A549 (cell line): ENCODE measurements around the gene GALNT16. TPM values are rescaled to one million over a fixed set of nuclear protein-coding genes. Genes with fewer than 3 reads are reported as not detected.
A peak's percentile ranks its signal among the peaks of the same experiment; 100 is the strongest.

ENCODE experiments used
- ATAC-seq, 2 experiments: fragments of 200-7000 bp in 1 of 2; fragments of >200 bp in 1 of 2; cut with Nextera tagmentation in 1 of 2; cut with Tn5 transposase in 1 of 2; 3 replicates each; pipeline versions ENCODE4 v1.8.0 to v1.9.1; 2018 to 2020; ENCODE audit warnings: mild to moderate bottlenecking in 1 of 2, moderate library complexity in 1 of 2
- CTCF ChIA-PET: fragments of 300-600 bp; sonication (Branson Sonifier 250); formaldehyde crosslinking; extraction: SDS; loops from one replicate; lab custom pipeline; 2021; ENCODE audit warnings: antibody characterized with exemption, inconsistent platforms; lab: Yijun Ruan, JAX
- POLR2A ChIA-PET: fragments of 350-600 bp; formaldehyde crosslinking; extraction: SDS; loops from one replicate; lab custom pipeline; 2021; ENCODE audit warnings: antibody characterized with exemption, inconsistent platforms; lab: Yijun Ruan, JAX
- DNase-seq, 2 experiments: peaks; one replicate each; pipeline versions ENCODE4 v3.0.0 to v3.0.0-alpha.2; 2011 to 2016; ENCODE audit warnings: low read depth in 1 of 2, low spot score in 1 of 2
- FAIRE-seq: peaks from 2 replicates; lab custom pipeline; 2011; peaks lifted over from hg19 to GRCh38; lab: Jason Lieb, UNC
- H3K27ac ChIP-seq, 2 experiments: fragments of >200 bp; sonication (Bioruptor Twin); formaldehyde crosslinking; 3 replicates each; pipeline ENCODE4 v1.5.1; 2016 to 2017
- H3K4me1 ChIP-seq: fragments of >200 bp; sonication (Bioruptor Twin); formaldehyde crosslinking; 3 replicates; pipeline ENCODE4 v1.6.1; 2016
- H3K4me2 ChIP-seq: fragments of >200 bp; sonication (Bioruptor Twin); formaldehyde crosslinking; 3 replicates; pipeline ENCODE4 v1.6.1; 2016
- H3K4me3 ChIP-seq: fragments of >200 bp; sonication (Bioruptor Twin); formaldehyde crosslinking; 3 replicates; pipeline ENCODE4 v1.5.1; 2016
- H3K9me3 ChIP-seq: fragments of >200 bp; sonication (Bioruptor Twin); formaldehyde crosslinking; 3 replicates; pipeline ENCODE4 v1.6.1; 2016
- ATOH8 ChIP-seq: fragments of 250-450 bp; sonication (Bioruptor Pico); IDR thresholded peaks from 2 replicates; pipeline ENCODE4 v1.5.0; 2020; ENCODE audit warnings: low read depth, mild to moderate bottlenecking, moderate library complexity
- CHD2 ChIP-seq: fragments of 150-350 bp; IDR thresholded peaks from 2 replicates; pipeline ENCODE4 v1.6.1; 2014; ENCODE audit warnings: low read length; ENCODE audit not compliant: partially characterized antibody
- CHD4 ChIP-seq: fragments of 200-600 bp; sonication (generic); IDR thresholded peaks from 2 replicates; pipeline ENCODE4 v1.6.1; 2016; ENCODE audit warnings: antibody characterized with exemption, mild to moderate bottlenecking, borderline replicate concordance
- E2F6 ChIP-seq: IDR thresholded peaks from 2 replicates; pipeline ENCODE4 v1.6.1; 2012; ENCODE audit warnings: low read depth, borderline replicate concordance
- EHMT2 ChIP-seq: fragments of 200-600 bp; sonication (generic); IDR thresholded peaks from 2 replicates; pipeline ENCODE4 v1.6.1; 2016; ENCODE audit warnings: antibody characterized with exemption, low read depth, mild to moderate bottlenecking, moderate library complexity
- ELK1 ChIP-seq: fragments of 150-350 bp; IDR thresholded peaks from 2 replicates; pipeline ENCODE4 v1.6.1; 2014; ENCODE audit warnings: low read depth, mild to moderate bottlenecking, low read length
- FOSL2 ChIP-seq, 2 experiments: fragments of 450-650 bp in 1 of 2; fragments of >200 bp in 1 of 2; sonication (Bioruptor Twin) in 1 of 2; formaldehyde crosslinking; IDR thresholded peaks; 2 replicates each; pipeline versions ENCODE4 v1.5.0 to v1.6.1; 2016 to 2020; ENCODE audit warnings: mild to moderate bottlenecking in 1 of 2, moderate library complexity in 1 of 2
- HMGXB4 ChIP-seq: fragments of 250-450 bp; sonication (Bioruptor Pico); IDR thresholded peaks from 2 replicates; pipeline ENCODE4 v1.5.0; 2021; ENCODE audit warnings: mild to moderate bottlenecking, moderate library complexity, borderline replicate concordance
- JUNB ChIP-seq: fragments of >200 bp; sonication (Bioruptor Twin); formaldehyde crosslinking; IDR thresholded peaks from 2 replicates; pipeline ENCODE4 v1.6.1; 2016
- KDM1A ChIP-seq: fragments of 200-600 bp; sonication (generic); IDR thresholded peaks from 2 replicates; pipeline ENCODE4 v1.6.1; 2016; ENCODE audit warnings: low read depth, mild to moderate bottlenecking
- KDM5A ChIP-seq: fragments of 200-600 bp; sonication (generic); IDR thresholded peaks from 2 replicates; pipeline ENCODE4 v1.6.1; 2016; ENCODE audit warnings: antibody characterized with exemption, mild to moderate bottlenecking
- MYC ChIP-seq: IDR thresholded peaks from 2 replicates; pipeline ENCODE4 v1.6.1; 2012; ENCODE audit warnings: mild to moderate bottlenecking, inconsistent platforms, low read length, improper control_type of control experiment, borderline replicate concordance
- NFE2L2 ChIP-seq: fragments of 150-350 bp; conservative IDR thresholded peaks from 2 replicates; pipeline ENCODE4 v1.6.1; 2014; ENCODE audit warnings: low read length
- PHF8 ChIP-seq: fragments of 200-600 bp; sonication (generic); IDR thresholded peaks from 2 replicates; pipeline ENCODE4 v1.6.1; 2016; ENCODE audit warnings: low read depth, mild to moderate bottlenecking, antibody characterized with exemption, moderate library complexity, borderline replicate concordance
- POLR2A ChIP-seq: IDR thresholded peaks from 2 replicates; pipeline ENCODE4 v1.6.1; 2012; ENCODE audit warnings: mild to moderate bottlenecking, low read length
- RARB ChIP-seq: fragments of 250-450 bp; sonication (Bioruptor Pico); IDR thresholded peaks from 2 replicates; pipeline ENCODE4 v1.8.0; 2021; ENCODE audit warnings: mild to moderate bottlenecking, moderate library complexity
- RCOR1 ChIP-seq: fragments of 150-350 bp; IDR thresholded peaks from 2 replicates; pipeline ENCODE4 v1.6.1; 2014; ENCODE audit warnings: antibody characterized with exemption, low read length, low read depth
- RNF2 ChIP-seq: fragments of 200-600 bp; sonication (generic); IDR thresholded peaks from 2 replicates; pipeline ENCODE4 v1.6.1; 2016; ENCODE audit warnings: low read depth, mild to moderate bottlenecking, antibody characterized with exemption, moderate library complexity, borderline replicate concordance
- TFCP2L1 ChIP-seq: fragments of 250-450 bp; sonication (Bioruptor Pico); IDR thresholded peaks from 2 replicates; pipeline ENCODE4 v1.5.0; 2021; ENCODE audit warnings: mild to moderate bottlenecking
- TP53 ChIP-seq: fragments of 250-450 bp; sonication (Bioruptor Pico); IDR thresholded peaks from 2 replicates; pipeline ENCODE4 v1.5.0; 2021; ENCODE audit warnings: mild to moderate bottlenecking, moderate library complexity
- USF2 ChIP-seq: fragments of 450-650 bp; IDR thresholded peaks from 2 replicates; pipeline ENCODE4 v1.6.1; 2014; ENCODE audit warnings: antibody characterized with exemption
- ZSCAN20 ChIP-seq: fragments of 250-450 bp; sonication (Bioruptor Pico); IDR thresholded peaks from 2 replicates; pipeline ENCODE4 v1.8.0; 2022; ENCODE audit warnings: mild to moderate bottlenecking, moderate library complexity
- WGBS: methylation state at CpG from one replicate; pipeline ENCODE4 v1.1.6; 2017; ENCODE audit errors: missing lambda C conversion rate; 5-methylcytosine and 5-hydroxymethylcytosine counted together
- polyA plus RNA-seq, 4 experiments: library from polyadenylated mRNA; depleted of rRNA in 3 of 4; stranded (reverse); fragments of >200 nt; fragmentation: RNase III in 1 of 4; extraction: RNeasy Plus Mini Kit Qiagen cat#74134 plus additional on column Dnase treatment in 1 of 4; gene quantifications; 2 replicates in 3 of 4; 3 replicates in 1 of 4; pipeline ENCODE4 v1.2.3, GENCODE V29; 2011 to 2017

Gene GALNT16
- polyA plus RNA-seq, 2 of the 4 experiments (the other 2 are of a cell fraction) = 2.8 to 3.4 TPM

- ATAC-seq (no peak), DNase-seq (no peak), FAIRE-seq (no peak)
- 80% methylated on average over 8 of the region's 8 CpGs for WGBS
- POLR2A ChIA-PET = no interaction called here
- peaks cover 38% of the 10 kb centered on the region for H3K4me1 ChIP-seq
- CTCF ChIA-PET = no interaction called here
- H3K27ac ChIP-seq = peak overlapping the region in 1 of 2 experiments; percentile 97; a peak in 2 of 6 replicates
- peak overlapping the region; percentile 87 for H3K4me2 ChIP-seq
- H3K4me3 ChIP-seq = peak overlapping the region; percentile 92
- TF ChIP-seq TP53 (CRISPR knock-in tag) (no peak), CHD4 (no peak), RCOR1 (no peak), HMGXB4 (CRISPR knock-in tag) (no peak)
- H3K9me3 ChIP-seq = no peaks in the 10 kb centered on the region
Observed at GRCh38 chr14:69399750-69400149, 139.8 kb downstream of the GALNT16 start.

GRCh38 chr14:69400154-69400553, 140.2 kb downstream of the GALNT16 start:
- WGBS = 88% methylated on average over 6 of the region's 6 CpGs
- no peak for TF ChIP-seq E2F6
- TF ChIP-seq CHD2 = no peak
- no peak for TF ChIP-seq POLR2A
- TF ChIP-seq FOSL2 (IDR thresholded peaks at IDR 0.05) = no peak
- TF ChIP-seq FOSL2 (CRISPR knock-in tag; IDR thresholded peaks at IDR 0.05) = no peak
- TF ChIP-seq MYC = no peak
- no peak for TF ChIP-seq USF2
- TF ChIP-seq ELK1 = no peak
- TF ChIP-seq RCOR1 = no peak
- TF ChIP-seq RNF2 = no peak
- TF ChIP-seq KDM1A = no peak
- TF ChIP-seq TFCP2L1 = no peak
- no peak for TF ChIP-seq ZSCAN20 (CRISPR knock-in tag)
- no peak for TF ChIP-seq NFE2L2
- no peak for TF ChIP-seq JUNB
- no peak for TF ChIP-seq EHMT2
- no peak for TF ChIP-seq KDM5A
- no peak for TF ChIP-seq ATOH8 (CRISPR knock-in tag)
- no peak for TF ChIP-seq PHF8
- no peak for TF ChIP-seq RARB
- CTCF ChIA-PET = no interaction called here
- Histone ChIP-seq H3K4me2 (peak overlapping the region; percentile 87), H3K4me3 (peak overlapping the region; percentile 92), H3K4me1 (peaks cover 38% of the 10 kb centered on the region), H3K27ac (no peak overlapping the region), H3K9me3 (no peaks in the 10 kb centered on the region)
- POLR2A ChIA-PET = no interaction called here
- DNase-seq = no peak
- no peak for ATAC-seq
- FAIRE-seq = no peak
